ENCODE data around the gene ZNF710. TPM values are rescaled to one million over a fixed set of nuclear protein-coding genes. Genes with fewer than 3 reads are reported as not detected.

The ZNF710 gene
- total RNA-seq, 4 donors from 2014 or later, result 8.9 to 17.2 (median 11.5) TPM

DNA sequence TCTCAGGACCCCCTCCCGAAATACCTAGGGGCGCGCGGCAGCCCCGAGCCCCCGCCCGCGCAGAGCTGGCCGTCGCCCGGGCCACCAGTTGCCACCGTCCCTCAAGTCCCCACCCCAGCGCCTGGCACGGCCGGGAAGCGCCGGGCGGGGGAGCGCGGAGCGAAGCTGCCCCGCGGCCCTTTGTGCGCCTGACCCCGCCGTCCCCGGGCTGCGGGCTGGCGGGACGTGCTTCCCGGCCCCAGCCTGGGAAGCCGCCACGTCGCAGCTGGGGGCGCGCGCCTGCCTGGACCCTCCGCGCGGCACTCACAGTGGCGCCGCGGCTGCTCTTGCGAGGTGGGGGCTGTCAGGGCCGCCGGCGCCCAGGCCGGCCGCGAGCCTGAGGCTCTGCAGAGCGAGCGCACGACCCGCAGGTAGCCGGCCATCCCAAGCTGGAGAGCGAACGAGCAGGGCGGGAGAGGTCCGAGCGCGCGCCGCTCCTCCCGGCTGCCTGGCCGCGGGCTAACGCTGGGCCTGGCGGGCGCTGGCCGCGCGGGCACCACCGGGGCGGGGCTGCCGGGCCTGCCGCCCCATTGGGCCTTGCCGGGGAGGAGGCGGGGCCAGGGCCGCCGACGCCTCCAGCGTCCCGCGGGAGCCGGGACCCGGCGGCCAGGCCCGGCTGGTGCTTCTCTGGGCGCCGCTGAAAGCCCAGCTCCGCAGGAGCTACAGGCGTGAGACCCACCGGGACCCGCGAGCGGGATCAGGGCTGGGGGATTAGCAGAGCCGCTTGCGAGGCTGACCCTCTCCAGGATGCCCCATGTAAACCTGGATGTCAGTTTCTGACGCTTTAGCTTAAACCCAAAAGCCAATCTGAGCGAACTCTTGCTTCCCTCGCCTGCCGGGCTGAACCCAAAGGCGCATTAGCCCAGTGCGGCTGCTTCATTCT lies 101.1 kb downstream of the ZNF710 start, which contains the start of gene IDH2:
Gene IDH2 (minus strand): TSS at position 500 of the 922 bp plus-strand sequence. CDS start 78 bp downstream, at position 422.
- 1% methylated on average over 17 to 22 of the region's 104 CpGs for WGBS, 2 donors

DNA sequence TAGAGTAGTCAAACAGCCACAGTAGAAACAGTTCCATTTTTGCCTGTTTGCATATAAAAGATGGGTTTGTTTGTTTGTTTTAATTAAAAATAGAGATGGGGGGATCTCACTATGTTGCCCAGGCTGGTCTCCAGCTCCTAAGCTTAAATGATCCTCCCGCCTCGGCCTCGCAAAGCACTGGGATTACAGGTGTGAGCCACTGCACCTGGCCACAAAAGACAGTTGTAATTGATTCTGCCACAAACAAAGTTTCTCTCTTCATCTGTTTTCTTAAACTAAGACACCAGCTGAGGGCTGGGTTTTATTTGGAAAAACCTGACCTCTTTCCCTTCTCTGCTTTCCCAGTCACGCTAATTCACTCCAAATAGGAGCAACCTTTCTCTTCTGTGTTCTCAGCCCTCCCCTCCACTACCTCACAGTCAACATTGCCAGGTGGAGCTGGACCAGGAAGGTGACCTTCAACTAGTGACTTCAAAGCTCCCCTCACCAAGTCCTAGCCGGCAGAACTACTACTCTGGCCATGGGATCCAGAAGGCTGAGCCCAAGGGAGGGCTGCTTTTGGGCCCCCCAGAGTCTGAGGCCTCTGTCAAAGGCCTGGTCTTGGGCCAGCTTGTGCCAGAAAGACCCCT lies 102.7 kb downstream of the ZNF710 start:
- Histone ChIP-seq H3K27ac (peak overlapping the region; percentile 43 to 93 (median 61)), H3K36me3 (no peaks in the 10 kb centered on the region), H3K9me3 (no peaks in the 10 kb centered on the region), H3K27me3 (no peaks in the 10 kb centered on the region), H3K4me3 (replicated peaks in 1 of 3) (no peak overlapping the region), H3K4me1 (peaks cover 24 to 35% of the 10 kb centered on the region in 2 donors)
- TF ChIP-seq, protein P1, sequence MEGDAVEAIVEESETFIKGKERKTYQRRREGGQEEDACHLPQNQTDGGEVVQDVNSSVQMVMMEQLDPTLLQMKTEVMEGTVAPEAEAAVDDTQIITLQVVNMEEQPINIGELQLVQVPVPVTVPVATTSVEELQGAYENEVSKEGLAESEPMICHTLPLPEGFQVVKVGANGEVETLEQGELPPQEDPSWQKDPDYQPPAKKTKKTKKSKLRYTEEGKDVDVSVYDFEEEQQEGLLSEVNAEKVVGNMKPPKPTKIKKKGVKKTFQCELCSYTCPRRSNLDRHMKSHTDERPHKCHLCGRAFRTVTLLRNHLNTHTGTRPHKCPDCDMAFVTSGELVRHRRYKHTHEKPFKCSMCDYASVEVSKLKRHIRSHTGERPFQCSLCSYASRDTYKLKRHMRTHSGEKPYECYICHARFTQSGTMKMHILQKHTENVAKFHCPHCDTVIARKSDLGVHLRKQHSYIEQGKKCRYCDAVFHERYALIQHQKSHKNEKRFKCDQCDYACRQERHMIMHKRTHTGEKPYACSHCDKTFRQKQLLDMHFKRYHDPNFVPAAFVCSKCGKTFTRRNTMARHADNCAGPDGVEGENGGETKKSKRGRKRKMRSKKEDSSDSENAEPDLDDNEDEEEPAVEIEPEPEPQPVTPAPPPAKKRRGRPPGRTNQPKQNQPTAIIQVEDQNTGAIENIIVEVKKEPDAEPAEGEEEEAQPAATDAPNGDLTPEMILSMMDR (IDR thresholded peaks at IDR 0.05), result no peak
- TF ChIP-seq POLR2A (IDR thresholded peaks at IDR 0.05), result peak in 1 of 2 donors; percentile 30
- intact Hi-C loops (cut with DNase I), result no loop called here
- WGBS, 2 donors, result 75 to 82% methylated on average over 5 of the region's 5 CpGs
- peak; percentile 53 to 73 for DNase-seq

More for the DNA sequence above, 101.1 kb downstream of the ZNF710 start, which contains the start of gene IDH2:
- H3K4me1 ChIP-seq, result peaks cover 32 to 50% of the 10 kb centered on the region in 2 donors
- intact Hi-C loops (cut with DNase I), result no loop called here
- peak; percentile 86 for DNase-seq
- H3K9me3 ChIP-seq, result no peaks in the 10 kb centered on the region
- peak within 1 kb of the TSS; percentile 23 to 95 (median 77) for H3K4me3 ChIP-seq (replicated peaks in 1 of 3)
- TF ChIP-seq POLR2A (IDR thresholded peaks at IDR 0.05), result peak; percentile 94 to 99
- TF ChIP-seq, protein P1 (IDR thresholded peaks at IDR 0.05), result peak in 1 of 6 experiments; percentile 3
- H3K36me3 ChIP-seq, result no peaks in the 10 kb centered on the region
- peak within 1 kb of the TSS; percentile 91 to 93 (median 92) for H3K27ac ChIP-seq
- H3K27me3 ChIP-seq, result no peaks in the 10 kb centered on the region

DNA sequence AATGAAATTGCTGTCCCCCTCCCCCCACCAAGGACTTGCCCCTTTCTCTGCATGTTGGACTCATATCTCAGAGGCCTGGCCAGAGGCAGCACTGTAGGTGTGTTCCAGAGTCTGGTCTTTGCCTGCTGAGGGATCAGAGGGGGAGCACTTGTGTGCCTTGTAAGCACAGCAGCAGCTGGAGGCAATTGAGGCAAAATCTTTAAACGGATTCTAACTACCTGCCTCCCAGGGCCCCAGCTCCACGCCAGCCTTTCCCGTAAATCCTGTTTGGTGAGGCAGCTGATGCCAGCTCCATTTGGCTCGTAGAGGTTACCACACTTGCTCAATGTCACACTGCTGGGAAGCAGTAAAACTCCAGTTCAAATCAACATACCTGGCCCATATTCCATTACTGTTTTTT lies 103.4 kb downstream of the ZNF710 start:
- H3K27ac ChIP-seq, result peak overlapping the region; percentile 43 to 93 (median 61)
- no peak overlapping the region for H3K4me3 ChIP-seq (replicated peaks in 1 of 3)
- DNase-seq, result peak; percentile 33 to 73
- intact Hi-C loops (cut with DNase I), result no loop called here
- 50 to 61% methylated on average over 4 of the region's 4 CpGs for WGBS, 2 donors
- no peaks in the 10 kb centered on the region for H3K9me3 ChIP-seq
- H3K27me3 ChIP-seq, result no peaks in the 10 kb centered on the region
- peaks cover 24 to 35% of the 10 kb centered on the region in 2 donors for H3K4me1 ChIP-seq
- H3K36me3 ChIP-seq, result no peaks in the 10 kb centered on the region
- TF ChIP-seq, protein P1 (IDR thresholded peaks at IDR 0.05), result no peak

DNA sequence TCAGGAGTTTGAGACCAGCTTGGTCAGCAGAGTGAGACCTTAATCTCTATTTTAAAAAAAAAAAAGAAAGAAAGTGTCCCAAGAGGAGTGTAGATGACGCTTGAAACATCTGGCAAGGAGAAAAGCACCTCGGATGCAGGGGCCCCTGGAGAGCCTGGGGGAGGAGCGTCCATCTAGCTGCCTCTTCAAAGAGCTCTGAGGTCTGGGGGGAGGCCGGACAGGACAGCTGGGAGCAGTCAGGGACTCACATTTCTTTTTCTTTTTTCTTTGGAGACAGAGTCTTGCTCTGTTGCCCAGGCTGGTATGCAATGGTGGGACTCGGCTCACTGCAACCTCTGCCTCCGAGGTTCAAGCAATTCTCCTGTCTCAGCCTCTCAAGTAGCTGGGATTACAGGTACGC lies 104.4 kb downstream of the ZNF710 start:
- Histone ChIP-seq H3K27me3 (no peaks in the 10 kb centered on the region), H3K27ac (no peak overlapping the region), H3K9me3 (no peaks in the 10 kb centered on the region), H3K4me3 (replicated peaks in 1 of 3) (no peak overlapping the region), H3K4me1 (peaks cover 23 to 31% of the 10 kb centered on the region in 2 donors), H3K36me3 (no peaks in the 10 kb centered on the region)
- no peak for DNase-seq
- intact Hi-C loops (cut with DNase I), result no loop called here
- 83 to 90% methylated on average over 7 of the region's 7 CpGs for WGBS, 2 donors
- TF ChIP-seq, protein P1 (IDR thresholded peaks at IDR 0.05), result no peak
- TF ChIP-seq POLR2A (IDR thresholded peaks at IDR 0.05), result no peak
